ENCODE results near the gene LRRC27.

LRRC27 gene

DNA sequence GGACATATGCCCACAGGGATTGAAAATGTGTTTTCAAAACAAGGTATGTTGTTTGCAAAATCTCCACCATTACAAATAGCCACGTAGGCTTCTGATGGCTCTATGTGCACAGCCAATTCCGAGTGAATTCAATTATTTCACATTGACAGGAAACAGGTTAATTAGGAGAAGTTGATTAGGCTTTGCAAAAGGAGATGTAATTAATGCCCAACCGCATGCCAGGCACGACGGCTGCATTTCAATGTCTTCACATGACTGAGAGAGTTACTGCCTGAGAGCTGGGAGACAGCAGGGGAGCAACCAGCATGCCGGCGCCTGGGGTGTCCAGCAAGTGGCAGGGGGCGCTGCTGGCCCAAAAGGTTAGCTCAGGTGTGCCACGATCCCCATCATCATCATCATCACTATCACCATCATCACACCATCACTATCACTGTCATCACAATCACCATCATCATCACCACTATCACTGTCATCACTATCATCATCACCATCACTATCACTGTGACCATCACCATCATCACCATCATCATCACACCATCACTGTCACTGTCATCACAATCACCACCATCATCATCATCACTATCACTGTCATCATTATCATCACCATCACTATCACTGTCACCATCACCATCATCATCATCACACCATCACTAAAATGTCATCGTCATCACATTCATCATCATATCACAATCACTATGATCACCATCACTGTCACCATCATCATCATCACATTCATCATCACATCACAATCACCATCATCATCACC is 95.2 kb downstream of the LRRC27 start:
- no peak for DNase-seq (ENCODE audit: low read depth in 2 of 2)

DNA sequence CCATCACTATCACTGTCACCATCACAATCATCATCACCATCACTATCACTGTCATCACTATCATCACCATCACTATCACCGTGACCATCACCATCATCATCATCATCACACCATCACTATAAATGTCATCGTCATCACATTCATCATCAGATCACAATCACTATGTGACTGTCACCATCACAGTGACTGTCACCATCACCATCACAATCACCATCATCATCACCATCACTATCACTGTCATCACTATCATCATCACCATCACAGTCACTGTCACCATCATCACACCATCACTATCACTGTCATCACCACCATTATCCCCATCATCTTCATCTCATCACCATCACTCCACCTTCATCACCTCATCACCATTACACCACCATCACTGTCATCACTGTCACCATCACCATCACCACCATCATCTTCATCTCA is 96.0 kb downstream of the LRRC27 start:
- DNase-seq (ENCODE audit: low read depth in 2 of 2) = no peak

DNA sequence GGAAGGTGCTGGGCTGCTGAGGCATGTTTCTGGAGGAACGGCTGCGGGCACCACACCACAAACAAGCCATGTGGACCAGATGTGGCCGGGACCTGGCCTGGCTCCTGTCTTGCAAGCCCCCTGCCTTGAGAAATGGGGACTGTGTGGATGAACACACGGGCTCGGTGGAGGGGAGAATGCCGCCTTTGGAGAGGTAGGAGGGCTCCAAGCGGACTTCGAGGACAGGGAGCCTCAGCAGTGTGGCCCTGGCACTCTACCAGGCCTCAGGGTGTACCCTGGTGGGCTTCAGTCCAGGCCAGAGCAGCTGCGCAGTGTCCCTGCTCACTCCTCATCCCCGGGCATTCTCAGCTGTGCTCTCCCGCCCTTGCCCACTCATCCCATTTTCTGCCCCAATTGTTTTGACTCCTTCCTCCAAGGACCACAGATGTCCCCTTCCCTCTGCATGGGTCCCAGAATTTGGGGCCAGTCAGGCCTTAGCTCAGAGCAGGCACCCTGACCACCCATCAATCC is 96.5 kb downstream of the LRRC27 start:
- no peak for DNase-seq (ENCODE audit: low read depth in 2 of 2)
